Fibroblast of pulmonary artery (primary cell): Measurements from ENCODE around the gene SLC36A4.
A peak's percentile ranks its signal among the peaks of the same experiment; 100 is the strongest.
"Not testable (repeated sequence)": the region's sequence is repeated elsewhere in the genome, so short reads cannot be mapped to it uniquely, and the experiment has no call there.

Experiments
- DNase-seq: peaks from one replicate; pipeline ENCODE4 v3.0.0-alpha.2; 2010; ENCODE audit warnings: low read depth
- H3K4me3 ChIP-seq: replicated peaks from 2 replicates; pipeline ENCODE4 v1.5.1; 2011; ENCODE audit warnings: low read depth, mild to moderate bottlenecking, control low read depth, low read length, moderate library complexity
- CTCF ChIP-seq: IDR thresholded peaks from 2 replicates; pipeline ENCODE4 v1.5.1; 2011; ENCODE audit warnings: mild to moderate bottlenecking, control low read depth, low read length, inconsistent platforms; ENCODE audit errors: missing control alignments

The SLC36A4 gene

GRCh38 chr11:93196816-93197379, 893 bp downstream of the SLC36A4 start:
- DNase-seq, result no peak
- TF ChIP-seq CTCF, result peak; percentile 57
- peak overlapping the region; percentile 82 for H3K4me3 ChIP-seq

- no peak for TF ChIP-seq CTCF
- no peak for DNase-seq
- H3K4me3 ChIP-seq, result no peak overlapping the region
These were observed 3.0 kb downstream of the SLC36A4 start for GRCh38 chr11:93194673-93195291.

GRCh38 chr11:93193731-93194130, 4.1 kb downstream of the SLC36A4 start:
- DNase-seq, result no peak
- TF ChIP-seq CTCF, result no peak
- no peak overlapping the region for H3K4me3 ChIP-seq

GRCh38 chr11:93192163-93192562, 5.6 kb downstream of the SLC36A4 start:
- no peak overlapping the region for H3K4me3 ChIP-seq
- no peak for TF ChIP-seq CTCF

GRCh38 chr11:93189462-93189861, 8.3 kb downstream of the SLC36A4 start:
- DNase-seq, result no peak
- no peak overlapping the region for H3K4me3 ChIP-seq
- TF ChIP-seq CTCF, result no peak

More at GRCh38 chr11:93192163-93192562, 5.6 kb downstream of the SLC36A4 start:
- peak; percentile 8 for DNase-seq

GRCh38 chr11:93188726-93189125, 9.1 kb downstream of the SLC36A4 start:
- H3K4me3 ChIP-seq, result no peak overlapping the region
- no peak for TF ChIP-seq CTCF
- no peak for DNase-seq

GRCh38 chr11:93187290-93187689, 10.5 kb downstream of the SLC36A4 start:
- DNase-seq, result no peak
- no peak overlapping the region for H3K4me3 ChIP-seq
- TF ChIP-seq CTCF, result no peak

- not testable (repeated sequence) for H3K4me3 ChIP-seq, DNase-seq
These were observed 19.9 kb downstream of the SLC36A4 start for GRCh38 chr11:93177891-93178290.
